Measurements from ENCODE around the gene DNAJB2.

DNA sequence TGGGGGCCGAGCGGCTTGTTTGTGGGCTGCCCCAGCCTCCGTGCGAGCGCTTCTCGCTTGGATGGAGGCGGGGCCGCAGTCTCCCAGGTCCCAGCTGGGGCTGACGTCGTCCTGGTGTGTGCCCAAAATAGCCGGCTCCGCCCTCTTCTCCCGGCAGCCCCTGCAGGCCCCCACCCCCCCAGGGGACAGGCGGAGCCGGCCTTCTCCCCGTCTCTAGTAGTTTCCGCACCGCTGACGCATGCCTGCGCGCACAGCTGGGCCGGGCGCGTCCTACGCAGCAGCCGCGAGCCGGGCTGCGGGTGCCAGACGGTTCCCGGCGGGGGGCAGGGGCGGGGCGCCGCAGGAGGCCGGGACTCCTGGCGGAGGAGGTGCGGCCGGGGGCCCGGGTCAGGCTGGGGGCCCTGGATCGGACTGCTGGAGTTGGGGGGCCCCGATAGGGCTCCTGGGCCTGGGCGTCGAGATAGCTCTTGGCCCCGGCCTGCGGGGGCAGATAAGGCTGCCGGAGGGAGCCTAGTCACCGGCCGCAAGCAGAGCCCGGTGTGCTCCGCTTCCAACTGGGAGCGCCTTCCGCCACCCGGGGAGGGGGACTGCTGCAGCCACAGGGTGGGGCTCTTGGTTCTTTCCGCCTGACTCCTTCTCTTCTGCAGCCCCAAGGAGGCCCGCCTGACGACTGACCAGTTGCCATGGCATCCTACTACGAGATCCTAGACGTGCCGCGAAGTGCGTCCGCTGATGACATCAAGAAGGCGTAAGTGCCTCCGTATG, at the start of gene DNAJB2:
- TF ChIP-seq, protein P1, sequence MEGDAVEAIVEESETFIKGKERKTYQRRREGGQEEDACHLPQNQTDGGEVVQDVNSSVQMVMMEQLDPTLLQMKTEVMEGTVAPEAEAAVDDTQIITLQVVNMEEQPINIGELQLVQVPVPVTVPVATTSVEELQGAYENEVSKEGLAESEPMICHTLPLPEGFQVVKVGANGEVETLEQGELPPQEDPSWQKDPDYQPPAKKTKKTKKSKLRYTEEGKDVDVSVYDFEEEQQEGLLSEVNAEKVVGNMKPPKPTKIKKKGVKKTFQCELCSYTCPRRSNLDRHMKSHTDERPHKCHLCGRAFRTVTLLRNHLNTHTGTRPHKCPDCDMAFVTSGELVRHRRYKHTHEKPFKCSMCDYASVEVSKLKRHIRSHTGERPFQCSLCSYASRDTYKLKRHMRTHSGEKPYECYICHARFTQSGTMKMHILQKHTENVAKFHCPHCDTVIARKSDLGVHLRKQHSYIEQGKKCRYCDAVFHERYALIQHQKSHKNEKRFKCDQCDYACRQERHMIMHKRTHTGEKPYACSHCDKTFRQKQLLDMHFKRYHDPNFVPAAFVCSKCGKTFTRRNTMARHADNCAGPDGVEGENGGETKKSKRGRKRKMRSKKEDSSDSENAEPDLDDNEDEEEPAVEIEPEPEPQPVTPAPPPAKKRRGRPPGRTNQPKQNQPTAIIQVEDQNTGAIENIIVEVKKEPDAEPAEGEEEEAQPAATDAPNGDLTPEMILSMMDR (IDR thresholded peaks at IDR 0.05; ENCODE audit: insufficient read depth, low read length): no peak
- TF ChIP-seq POLR2AphosphoS5 (IDR thresholded peaks at IDR 0.05; ENCODE audit: low read depth) (peak; percentile 54; the same call in 1 of the 2 replicates), GABPA (IDR thresholded peaks at IDR 0.05; ENCODE audit: low read depth) (no peak), SPI1 (IDR thresholded peaks at IDR 0.05; ENCODE audit: borderline replicate concordance, low read depth) (peak; percentile 27; the same call in 1 of the 2 replicates)
- TF ChIP-seq, protein P2, sequence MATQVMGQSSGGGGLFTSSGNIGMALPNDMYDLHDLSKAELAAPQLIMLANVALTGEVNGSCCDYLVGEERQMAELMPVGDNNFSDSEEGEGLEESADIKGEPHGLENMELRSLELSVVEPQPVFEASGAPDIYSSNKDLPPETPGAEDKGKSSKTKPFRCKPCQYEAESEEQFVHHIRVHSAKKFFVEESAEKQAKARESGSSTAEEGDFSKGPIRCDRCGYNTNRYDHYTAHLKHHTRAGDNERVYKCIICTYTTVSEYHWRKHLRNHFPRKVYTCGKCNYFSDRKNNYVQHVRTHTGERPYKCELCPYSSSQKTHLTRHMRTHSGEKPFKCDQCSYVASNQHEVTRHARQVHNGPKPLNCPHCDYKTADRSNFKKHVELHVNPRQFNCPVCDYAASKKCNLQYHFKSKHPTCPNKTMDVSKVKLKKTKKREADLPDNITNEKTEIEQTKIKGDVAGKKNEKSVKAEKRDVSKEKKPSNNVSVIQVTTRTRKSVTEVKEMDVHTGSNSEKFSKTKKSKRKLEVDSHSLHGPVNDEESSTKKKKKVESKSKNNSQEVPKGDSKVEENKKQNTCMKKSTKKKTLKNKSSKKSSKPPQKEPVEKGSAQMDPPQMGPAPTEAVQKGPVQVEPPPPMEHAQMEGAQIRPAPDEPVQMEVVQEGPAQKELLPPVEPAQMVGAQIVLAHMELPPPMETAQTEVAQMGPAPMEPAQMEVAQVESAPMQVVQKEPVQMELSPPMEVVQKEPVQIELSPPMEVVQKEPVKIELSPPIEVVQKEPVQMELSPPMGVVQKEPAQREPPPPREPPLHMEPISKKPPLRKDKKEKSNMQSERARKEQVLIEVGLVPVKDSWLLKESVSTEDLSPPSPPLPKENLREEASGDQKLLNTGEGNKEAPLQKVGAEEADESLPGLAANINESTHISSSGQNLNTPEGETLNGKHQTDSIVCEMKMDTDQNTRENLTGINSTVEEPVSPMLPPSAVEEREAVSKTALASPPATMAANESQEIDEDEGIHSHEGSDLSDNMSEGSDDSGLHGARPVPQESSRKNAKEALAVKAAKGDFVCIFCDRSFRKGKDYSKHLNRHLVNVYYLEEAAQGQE (IDR thresholded peaks at IDR 0.05; ENCODE audit: insufficient replicate concordance, low read depth): no peak
